NCI-H2227 treated with DMSO at 0.1 percent for 48 hours (cell line): ENCODE results near the gene CTRB2.
"Not testable (repeated sequence)": the region's sequence is repeated elsewhere in the genome, so short reads cannot be mapped to it uniquely, and the experiment has no call there.

Experiments
- DNase-seq: peaks from one replicate; lab custom pipeline; 2025; lab: John Stamatoyannopoulos, UW

The CTRB2 gene

DNA sequence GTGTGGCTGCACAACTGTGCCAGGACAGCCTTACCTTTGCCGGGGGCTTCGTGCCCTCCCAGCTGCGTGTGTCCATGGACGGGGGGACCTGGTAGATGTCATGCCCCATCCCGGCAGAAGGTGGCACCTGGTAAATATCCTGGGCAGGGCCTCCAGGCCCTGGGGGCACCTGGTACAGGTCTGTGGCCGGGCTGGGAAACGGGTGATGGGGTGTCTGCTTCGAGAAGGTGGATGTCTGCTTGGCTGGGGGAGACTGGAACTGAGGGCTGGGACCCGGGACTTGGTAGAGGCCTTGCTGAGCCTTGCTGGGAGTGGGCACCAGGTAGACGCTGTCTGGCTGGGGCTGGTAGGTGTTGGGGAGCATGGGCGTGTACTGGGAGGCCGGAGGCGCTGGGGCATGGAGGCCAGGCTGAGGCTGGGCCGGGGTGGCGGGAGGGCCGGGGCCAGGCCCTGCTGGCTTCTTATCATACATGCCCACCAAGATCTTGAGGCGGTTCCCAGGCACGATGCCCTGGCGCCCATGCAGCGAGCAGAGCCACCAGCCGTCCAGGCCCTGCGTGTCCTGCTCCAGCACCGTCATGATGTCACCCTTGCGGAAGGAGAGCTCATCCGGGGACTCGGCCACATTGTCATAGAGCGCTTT is 35.6 kb upstream of the CTRB2 start:
- DNase-seq = not testable (repeated sequence)

DNA sequence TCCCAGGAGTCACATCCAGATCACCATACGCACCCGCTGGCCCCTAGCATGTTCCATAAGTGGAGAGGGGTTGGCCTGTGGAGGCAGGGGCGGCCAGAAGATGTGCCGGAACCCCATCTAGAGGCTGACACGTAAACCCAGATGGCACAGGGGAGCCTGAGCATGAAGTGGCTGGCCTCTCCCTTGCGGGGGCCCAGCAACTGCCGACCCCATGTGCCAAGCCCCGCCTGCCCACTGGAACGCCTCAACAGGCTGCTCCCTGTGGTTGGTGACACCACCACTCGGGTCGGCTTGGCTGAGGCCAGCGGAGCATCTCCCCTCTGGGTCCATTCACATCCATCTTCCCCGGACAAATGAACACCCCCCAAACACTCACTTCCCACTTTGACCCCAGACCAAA is 35.0 kb upstream of the CTRB2 start:
- no peak for DNase-seq

DNA sequence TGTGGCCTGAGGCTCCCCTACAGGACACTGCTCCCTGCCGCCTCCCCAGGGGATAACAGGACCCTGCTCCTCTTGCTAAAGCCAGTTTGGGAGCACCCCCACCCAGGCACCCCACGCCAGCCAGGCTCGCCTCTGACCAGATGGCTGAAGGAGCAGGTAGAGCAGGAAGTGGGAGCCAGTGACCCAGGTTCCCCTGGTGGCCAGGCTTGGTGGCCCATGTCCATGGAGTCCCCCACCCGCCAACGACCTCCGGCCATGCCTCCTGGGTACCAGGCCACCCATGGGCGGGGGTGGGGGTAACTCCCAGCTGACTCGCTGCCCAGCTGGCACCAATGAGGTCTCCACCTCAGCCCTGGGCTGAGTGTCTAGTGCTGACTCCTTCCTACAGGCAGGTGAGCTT is 34.5 kb upstream of the CTRB2 start:
- DNase-seq = no peak

DNA sequence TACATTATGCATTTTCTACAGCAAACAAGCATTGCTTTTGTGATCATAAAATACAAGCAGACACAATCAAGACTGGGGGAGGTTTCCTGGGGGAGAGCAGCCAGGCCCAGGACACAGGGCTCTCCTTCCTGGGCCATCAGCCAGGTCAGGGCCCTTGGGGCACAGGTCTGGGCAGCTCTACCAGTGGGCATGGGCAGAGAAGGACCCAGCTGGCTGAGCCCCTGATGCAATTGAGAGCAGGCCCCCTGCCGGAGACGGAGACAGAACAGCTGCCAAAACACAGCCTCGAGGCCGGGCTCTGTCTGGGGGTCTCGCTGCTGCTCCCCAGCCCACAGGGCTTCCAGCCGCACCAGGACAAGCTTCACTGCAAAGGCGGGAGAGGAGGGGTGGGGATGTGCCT is 33.7 kb upstream of the CTRB2 start:
- DNase-seq = not testable (repeated sequence)

DNA sequence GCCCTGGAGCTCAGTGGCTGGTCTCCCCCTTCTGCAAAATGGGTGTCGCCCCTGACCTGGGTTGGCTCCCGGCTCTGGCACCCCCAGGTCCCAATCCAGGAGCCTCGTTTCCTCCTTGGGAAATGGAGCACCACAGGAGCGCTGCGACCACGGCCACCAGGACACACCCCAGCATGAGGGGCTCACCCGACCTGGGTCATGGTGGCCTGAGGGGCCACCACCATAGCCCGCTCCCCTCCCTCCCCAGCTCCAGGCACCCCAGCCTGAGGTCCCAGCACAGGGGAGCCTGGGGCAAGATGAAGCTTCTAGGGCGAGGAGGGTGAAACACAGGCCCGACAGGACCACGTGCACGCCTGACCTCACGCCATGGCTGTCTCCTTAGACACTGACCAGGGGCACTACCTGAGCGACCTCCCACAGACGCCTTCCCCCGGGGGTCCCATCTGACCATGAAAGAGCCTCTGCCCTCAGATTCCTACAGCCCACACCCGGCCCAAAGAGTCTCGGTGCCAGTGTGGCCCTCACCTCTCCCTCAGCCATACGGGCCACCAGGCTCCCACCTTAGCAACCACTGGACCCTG is 32.7 kb upstream of the CTRB2 start:
- no peak for DNase-seq

DNA sequence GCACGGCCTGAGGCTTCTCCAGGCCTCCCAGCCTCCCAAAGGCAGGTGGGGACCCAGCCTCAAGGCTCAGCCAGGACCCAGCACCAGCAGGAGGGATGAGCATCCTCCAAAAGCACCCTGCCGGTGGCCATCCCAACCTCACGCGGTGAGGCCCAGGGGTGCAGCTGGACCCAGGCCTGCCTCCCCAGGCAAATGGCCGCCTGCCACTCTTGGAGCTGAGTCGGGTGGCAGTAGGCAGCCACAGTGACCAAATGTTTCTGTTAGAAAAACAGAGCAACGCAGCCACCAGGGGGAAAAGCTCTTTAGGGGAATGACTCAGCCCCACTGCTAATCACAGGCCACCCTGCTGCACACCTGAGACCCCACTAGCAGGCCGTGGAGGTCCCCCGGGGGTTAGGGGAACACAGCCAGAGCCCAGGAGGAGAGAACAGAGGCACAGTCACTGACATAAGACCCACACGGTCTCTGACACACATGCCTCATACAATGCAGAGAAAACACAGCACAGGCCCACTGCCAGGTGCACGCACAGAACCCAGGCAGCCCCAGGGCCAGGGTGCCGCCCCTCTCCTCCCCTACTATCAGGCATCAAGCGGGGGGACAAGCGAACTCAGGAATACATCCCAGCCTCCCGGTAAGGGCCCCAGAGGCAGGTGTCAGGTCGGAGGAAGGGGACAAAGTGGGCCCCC is 32.0 kb upstream of the CTRB2 start:
- no peak for DNase-seq

DNA sequence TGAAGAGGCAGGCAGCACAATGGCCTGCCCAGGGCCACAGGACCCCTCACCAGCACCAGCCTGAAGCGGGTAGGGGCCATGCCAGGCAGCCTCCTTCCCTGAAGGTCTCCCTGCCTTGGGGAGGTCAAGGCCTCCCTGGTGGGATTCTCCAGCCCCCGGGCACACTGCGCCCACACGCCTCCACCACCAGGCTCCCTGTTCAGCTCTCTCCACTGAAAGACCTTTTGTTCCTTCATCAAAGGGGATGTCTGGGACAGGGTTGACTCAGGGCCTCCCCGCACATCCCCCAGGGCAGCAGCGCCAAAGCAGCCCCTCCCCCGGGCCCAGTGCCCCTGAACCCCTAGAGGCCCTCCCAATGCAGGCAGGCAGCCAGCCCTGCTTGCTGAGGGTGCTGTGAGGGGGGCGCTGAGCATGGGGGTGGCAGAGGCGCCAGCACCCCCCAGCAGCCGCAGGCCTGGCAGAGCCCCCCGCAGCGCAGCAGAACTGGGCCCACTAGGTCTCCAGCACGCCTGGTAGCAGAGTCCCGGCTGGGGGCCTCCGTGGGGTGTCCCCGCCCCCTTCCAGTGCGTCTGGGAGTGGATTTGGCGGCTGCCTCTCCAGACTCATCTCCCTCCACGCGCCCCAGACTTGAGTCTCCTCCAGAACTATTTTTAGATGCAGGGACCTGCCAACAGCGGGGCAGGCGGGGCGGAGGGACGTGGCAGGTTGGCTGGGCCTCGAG is 31.3 kb upstream of the CTRB2 start:
- no peak for DNase-seq

DNA sequence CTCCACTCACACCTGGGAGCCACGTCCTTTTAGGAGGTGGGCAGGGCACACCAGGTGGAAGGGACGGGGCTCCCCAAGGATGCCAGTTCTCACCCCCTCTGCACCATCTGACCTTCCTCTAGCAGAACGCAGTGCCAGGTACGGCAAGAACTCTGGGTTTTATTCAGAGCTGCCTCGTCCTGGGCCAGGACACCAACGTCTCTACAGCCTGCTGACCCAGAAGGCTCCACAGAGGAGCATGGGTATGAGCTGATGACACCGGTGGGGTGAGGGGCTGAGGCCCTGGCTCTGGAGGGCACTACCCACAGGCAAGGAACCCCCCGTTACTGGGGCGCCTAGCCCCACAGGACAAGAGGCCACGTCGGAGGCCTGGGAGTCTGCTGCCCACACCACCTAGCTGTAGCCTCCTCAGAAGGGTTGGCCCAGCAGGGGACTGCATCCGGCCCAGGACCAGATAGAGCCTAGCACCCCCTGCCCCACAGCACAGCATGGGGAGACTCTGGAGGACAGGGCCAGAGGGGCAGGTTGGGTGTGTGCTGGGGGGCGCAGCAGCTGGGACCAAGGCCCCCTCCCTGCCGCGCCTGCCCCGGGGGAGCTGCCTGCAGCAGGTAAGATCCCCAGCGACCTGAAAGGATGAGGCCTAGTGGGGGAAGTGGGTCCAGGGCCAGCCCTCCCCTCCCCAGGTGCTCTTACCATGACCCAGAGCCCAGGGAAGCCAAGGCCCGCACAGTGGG is 30.6 kb upstream of the CTRB2 start:
- DNase-seq = no peak

DNA sequence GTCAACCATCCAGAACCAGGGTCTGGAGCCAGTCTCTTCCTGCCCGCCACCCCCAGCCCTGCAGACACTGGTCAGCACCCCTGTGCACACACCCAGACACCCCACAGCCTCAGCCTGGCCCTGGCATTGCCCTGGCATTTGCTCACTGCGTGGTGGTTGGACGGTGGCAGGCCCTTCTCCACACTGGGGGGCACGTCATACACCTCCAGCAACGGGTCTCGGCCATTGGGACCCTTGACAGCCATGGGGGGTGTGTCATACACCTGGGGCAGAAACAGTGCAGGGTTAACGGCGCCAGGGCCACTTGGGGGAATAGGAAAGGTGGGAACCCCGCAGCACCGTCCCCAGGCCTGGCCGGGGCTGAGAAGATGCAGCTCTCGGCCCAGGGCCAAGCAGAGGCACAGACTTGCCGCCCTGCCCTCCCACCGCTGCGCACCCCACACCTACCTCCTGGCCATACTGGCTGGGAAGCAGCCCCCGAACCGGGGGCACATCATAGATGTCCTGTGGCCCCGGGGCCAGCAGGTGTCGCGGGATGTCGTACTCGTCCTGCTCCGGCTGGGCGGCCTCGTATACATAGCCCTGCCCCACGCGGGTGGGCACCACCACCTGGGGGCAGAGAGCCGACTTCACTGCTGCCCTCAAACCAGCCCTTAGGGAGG is 29.9 kb upstream of the CTRB2 start:
- DNase-seq = no peak

DNA sequence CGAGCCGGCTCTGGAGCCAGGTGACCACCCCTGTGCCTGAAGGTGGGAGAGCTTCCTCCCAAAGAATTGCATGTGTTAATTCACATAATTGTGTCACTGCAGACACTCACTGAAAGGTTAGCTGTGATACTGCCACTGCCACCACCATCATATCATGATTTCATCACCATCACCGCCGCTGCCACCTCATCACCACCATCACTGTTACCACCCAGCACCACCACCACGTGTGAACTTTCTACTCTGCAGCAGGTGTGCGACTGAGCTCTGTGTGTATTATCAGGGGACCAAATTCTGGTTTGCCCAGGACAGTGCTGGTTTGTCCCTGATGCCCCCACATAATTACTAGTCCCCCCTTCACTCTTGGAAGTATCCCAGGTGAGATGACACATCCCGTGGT is 29.3 kb upstream of the CTRB2 start:
- DNase-seq = no peak

DNA sequence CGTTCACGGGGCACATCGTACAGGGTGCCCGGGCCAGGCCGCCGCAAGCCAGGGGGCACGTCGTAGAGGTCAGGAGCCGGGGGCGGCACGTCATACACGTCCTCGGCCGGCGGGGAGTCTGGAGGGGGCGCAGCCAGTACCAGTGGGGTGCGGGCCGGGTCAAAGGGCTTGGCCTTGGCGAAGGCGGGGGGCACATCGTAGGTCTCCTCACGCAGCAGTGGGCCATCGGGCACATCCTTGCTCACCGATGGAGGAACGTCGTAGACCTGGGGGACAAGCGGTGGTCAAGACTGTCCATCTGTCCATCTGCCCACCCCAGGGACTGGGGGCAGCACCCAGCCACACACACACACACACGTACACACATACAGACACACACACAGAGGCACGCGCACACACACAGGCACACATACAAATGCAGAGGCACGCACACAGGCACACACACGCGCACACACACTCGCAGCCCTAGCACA is 28.8 kb upstream of the CTRB2 start:
- DNase-seq = no peak

DNA sequence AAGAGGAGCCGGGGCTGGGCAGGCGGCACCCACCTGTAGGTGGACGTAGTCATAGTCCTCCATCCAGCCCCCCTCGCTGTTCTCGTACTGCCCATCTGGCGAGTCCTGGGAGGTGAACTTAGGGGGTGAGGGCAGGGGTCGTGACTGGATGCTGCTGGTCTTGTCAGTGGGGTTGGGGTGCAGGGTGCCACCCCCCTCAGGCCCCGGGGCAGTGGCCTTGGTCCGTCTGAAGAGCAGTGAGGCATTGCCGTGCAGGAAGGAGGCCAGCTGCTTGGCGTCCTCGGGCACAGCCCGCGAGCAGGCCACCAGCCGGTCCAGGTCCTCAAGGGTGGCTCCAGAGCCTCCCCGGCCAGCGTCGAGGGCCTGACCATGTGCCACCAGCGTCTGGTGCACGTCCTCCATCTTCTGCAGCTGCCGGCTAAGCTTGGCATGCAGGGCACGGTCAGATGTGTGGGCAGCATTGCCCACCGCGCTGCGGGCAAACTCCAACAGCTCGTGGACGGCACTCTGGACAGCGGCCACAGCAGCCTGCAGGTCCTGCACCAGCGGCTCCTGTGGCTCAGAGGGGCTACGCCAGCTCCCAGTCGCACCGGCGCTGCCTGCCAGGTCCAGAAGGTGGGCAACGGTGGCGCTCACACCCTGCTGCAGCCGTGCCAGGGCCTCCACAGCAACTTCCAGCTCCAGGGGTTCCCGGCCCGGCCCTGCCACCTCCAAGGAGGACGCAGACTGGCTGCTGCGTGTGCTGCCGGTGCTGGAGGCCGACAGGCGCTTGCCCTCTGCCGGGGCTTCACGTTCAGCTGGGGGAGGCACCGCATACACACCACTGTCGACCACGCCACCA is 28.1 kb upstream of the CTRB2 start:
- DNase-seq = no peak

DNA sequence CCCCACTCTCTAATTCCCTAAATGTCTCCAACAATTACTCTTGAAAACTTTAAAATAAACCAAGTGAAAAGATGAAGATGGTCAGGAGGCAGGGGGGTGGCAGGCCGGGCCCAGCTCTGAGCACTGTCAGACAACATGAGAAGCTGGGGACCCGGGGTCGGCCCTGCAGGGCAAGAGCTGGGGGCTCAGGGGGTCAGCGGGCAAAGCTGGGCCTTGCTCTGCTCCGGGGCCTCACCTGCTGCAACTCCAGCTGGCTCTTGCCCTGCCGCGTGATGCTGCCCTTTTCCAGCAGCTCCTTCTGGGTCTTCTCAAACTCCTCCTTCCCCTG is 26.6 kb upstream of the CTRB2 start:
- no peak for DNase-seq

DNA sequence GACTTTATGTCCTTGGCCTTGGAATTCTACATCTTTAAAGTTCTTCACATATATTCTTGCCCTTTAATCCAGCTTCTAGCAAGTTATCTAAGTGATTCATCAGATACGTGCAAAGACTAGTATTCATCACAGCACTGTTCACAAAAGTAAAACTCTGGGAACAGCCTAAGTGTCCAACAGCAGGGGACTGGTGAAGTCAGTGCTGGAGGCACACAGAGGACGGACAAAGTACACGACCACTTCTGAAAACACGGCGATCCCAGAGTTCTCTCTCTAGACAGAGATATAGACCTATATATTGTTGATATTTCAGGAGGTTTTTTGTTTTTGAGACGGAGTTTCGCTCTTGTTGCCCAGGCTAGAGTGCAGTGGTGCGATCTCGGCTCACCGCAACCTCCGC is 24.6 kb upstream of the CTRB2 start:
- no peak for DNase-seq

DNA sequence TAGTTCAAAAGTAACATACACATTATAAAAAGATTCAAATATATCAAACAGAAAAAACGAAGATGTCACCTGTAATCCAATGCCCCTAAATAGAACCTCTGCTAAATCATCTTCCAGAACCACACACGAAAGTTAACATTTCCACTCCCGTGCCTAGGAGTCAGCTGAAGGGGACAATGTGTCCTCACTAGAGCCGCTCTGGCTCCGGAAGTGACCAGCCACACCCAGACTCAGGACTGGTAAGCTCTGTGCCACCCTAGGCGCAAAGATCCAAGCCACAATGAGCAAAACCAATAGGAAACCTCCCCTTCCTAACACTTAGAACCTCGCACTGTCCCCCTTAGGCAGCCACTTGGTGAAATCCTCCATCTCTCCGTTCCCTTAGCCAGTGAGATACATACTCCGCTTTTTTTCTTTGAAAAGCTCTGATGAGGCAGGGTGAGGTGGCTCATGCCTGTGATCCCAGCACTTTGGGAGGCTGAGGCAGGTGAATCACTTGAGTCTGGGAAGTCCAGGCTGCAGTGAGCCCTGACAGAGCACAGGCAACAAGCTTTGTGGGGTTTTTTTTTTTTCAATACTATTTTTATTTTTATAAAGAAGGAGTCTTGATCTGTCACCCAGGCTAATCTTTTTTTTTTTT is 23.6 kb upstream of the CTRB2 start:
- no peak for DNase-seq

DNA sequence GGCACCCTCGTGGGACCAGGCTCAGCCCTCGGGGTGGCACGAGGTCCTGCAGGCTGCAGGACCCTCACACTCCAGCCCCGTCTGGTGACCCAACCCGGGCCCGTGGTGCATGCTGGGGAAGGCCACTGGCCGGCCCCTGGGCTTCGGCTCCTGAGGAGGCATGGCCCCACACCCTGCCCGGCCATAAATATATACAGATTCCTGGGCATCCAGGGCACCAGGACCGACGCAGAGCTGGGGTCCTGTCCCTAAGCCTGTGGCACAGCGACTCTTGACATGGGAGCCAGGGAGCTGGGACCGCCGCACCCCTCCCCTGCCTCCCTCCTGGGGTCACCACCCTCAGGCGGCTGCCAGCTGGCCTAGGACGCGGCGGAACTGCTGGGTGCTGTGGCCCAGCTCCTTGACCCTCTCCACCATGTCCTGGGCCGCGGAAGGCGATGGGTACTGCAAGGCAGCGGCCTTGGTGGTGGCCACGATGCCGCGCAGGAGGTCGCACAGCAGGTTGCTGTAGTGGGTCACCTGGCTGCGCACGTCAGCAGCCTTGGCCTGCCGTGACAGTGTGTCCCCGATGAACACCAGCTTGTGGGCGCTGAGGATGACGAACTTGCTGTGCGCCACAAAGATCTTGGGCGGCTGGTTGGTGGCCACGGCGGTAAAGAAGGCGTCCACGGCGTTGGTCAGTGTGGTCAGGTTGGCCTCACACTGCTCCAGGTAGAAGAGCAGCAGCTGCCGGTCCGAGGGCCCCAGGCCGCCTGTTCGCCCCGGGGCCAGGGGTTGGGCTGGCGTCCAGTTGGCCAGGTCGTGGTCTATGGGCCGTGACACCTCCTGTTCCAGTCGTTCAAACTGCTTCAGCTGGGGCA is 22.4 kb upstream of the CTRB2 start:
- DNase-seq = no peak

DNA sequence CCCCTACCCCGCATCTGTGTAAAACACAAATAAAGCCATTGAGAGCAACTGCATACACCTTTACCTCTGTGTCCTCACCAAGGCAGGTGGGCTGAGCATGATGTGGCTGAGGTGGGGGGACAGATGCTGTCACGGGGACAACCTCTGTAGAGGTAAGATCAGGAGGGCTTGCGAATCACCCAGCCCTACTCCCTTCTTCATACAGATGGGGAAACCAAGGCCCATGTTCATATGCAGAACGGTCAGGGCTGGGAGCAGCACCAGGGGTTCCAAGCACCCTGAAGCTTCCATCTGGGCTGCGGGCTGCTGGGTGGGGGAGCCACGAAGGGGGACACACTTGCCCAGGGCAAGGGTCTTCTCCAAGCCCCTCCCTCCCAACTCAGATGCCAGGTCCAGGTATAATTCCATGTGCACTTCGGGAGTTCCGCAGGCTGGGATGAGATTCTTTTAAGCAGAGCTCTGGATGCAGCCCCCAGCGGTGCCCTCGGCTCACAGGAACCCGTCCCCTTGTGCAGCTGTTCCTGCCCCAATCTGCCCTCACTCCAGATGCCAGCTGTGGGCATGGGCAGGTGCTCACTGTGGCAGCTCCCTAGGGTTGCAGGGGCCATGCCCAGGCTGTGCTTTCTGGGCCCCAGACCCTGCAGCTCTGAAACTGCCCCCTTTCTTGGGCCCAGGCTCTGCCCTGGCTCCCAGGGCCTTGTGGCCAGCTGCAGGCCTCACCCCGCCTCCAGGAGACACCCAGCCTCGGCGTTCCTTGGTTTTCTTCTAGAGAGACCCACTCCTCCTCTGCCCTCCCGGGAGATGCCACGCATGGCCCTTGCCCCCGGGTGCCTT is 21.4 kb upstream of the CTRB2 start:
- DNase-seq = no peak

DNA sequence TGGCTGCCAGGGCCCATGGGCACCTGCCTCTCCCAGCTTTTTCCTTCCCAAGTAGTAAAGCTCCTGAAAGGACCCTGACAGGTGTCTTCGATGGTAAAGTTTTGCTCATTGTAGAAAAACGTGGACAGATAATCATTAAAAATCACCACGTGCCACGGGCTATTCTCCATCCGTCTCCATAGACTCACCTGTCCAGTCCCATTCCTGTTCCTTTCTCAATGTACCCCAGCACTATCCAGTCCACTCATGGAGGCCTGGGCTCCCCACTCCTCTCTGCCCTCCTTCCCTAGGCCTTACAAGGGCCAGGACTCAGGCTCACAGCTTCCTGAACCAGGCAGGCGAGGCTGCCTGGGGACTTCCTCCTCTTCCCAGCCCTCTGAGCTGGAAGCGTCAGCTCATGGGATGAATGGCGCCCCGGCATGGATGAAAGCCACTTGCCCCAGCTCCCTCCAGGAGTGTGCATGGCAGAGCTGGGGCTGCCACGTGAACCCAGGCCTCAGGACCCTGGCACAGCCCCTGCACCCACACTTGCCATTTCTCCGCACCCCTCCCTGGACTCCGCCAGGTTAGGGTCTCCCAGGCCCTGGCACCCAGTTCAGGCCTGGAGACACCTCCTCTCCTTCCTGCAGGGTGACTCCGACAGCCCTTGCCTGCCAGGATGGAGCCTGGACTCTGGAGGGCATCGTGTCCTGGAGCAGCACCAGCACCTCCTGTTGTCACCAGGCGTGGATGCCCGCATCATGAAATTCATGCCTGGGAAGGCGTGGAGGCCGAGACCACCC is 20.6 kb upstream of the CTRB2 start:
- no peak for DNase-seq
